NAMALWA (cell line): ENCODE results near the gene GBX2.

Experiments used
- DNase-seq: peaks from one replicate; pipeline ENCODE4 v3.0.0-alpha.2; 2015; ENCODE audit warnings: low spot score

GBX2 gene

GRCh38 chr2:236167297-236168109, 683 bp downstream of the GBX2 start:
- no peak for DNase-seq

GRCh38 chr2:236166796-236167296, 1.3 kb downstream of the GBX2 start:
- DNase-seq = no peak

GRCh38 chr2:236165842-236166795, 2.1 kb downstream of the GBX2 start:
- DNase-seq = no peak

GRCh38 chr2:236164925-236165841, 3.0 kb downstream of the GBX2 start:
- DNase-seq = no peak

- DNase-seq = no peak
Measured at GRCh38 chr2:236164201-236164924, 3.8 kb downstream of the GBX2 start.

GRCh38 chr2:236163471-236164200, 4.5 kb downstream of the GBX2 start:
- DNase-seq = no peak

- no peak for DNase-seq
Measured at GRCh38 chr2:236162882-236163470, 5.2 kb downstream of the GBX2 start.

GRCh38 chr2:236162031-236162845, 5.9 kb downstream of the GBX2 start:
- no peak for DNase-seq

- no peak for DNase-seq
Measured at GRCh38 chr2:236161531-236161930, 6.7 kb downstream of the GBX2 start.

GRCh38 chr2:236161082-236161462, 7.1 kb downstream of the GBX2 start:
- DNase-seq = no peak

- DNase-seq = no peak
Measured at GRCh38 chr2:236160366-236161081, 7.7 kb downstream of the GBX2 start.

- no peak for DNase-seq
Measured at GRCh38 chr2:236159778-236160170, 8.4 kb downstream of the GBX2 start.

GRCh38 chr2:236158969-236159777, 9.0 kb downstream of the GBX2 start:
- no peak for DNase-seq

- no peak for DNase-seq
Measured at GRCh38 chr2:236157815-236158498, 10.2 kb downstream of the GBX2 start.

GRCh38 chr2:236157366-236157765, 10.8 kb downstream of the GBX2 start:
- DNase-seq = no peak

- DNase-seq = no peak
Measured at GRCh38 chr2:236156860-236157194, 11.4 kb downstream of the GBX2 start.
